Activated naive CD4-positive, alpha-beta T cell treated with Interleukin-2 at 50 U/mL for 16 hours (primary cell): ENCODE results near the gene GAK.
"Not testable (repeated sequence)": the region's sequence is repeated elsewhere in the genome, so short reads cannot be mapped to it uniquely, and the experiment has no call there.

Experiments
- DNase-seq: peaks from one replicate; pipeline ENCODE4 v3.0.0-alpha.2; 2020

GAK gene

GRCh38 chr4:825063-825970 lies 106.8 kb downstream of the GAK start:
- peak; percentile 25 for DNase-seq

DNA sequence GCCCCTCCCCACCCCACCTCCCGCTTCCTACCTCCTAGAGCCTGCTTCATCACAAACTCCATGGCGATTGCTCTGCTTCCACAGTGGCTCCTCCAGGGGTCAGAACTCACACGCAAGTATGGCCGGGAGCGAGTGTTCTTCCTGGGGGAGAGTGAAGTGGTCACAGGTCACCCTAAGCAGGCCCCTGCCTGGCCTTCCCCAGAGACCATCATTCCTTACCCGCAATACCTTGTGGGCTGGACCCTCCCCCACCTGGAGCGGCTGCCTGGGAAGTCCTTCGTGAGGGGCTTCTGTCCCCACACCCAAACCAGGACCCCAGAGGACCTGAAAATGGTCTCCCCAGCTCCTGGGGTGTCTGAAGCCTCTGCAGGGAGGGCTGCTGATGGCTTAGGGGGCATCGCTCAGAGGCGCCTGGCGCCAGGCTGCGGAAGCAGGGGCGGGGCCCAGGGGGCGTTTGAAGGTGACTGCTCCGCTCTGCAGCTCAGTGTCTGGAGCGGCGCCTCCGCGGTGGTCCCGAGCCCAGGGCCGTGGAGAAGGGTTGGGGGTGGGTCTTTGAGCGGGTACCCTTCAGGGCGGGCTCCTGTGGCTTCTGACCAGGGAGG lies 107.6 kb downstream of the GAK start:
- no peak for DNase-seq

GRCh38 chr4:823761-824460 lies 108.2 kb downstream of the GAK start:
- DNase-seq, result no peak

DNA sequence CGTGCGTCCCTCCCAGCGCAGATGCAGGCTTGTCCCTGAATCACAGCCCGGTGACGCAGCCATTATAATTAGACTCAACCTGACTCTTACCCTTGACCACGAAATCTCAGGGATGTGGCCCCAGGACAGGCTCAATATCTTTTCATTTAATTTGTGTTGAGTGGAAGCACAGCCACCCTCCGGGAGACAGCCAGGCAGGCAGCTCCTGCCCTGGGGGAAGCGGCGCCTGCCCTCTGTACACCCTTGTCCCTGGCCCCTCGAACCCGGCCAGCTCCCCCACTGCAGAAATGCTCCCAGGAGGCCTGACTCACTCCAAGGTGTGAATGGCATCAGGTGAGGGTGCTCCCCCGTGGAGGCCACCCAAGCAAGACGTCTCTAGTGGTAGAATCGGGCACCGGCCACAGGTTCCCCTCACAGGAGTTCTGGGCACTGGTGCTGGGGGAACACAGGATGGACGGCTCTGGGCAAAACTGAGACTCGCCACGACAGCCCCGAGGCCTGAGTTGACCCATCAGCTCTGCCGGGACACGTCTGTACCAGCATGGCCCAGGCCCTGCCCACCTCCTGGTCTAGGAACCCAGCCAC lies 108.8 kb downstream of the GAK start:
- DNase-seq, result no peak

DNA sequence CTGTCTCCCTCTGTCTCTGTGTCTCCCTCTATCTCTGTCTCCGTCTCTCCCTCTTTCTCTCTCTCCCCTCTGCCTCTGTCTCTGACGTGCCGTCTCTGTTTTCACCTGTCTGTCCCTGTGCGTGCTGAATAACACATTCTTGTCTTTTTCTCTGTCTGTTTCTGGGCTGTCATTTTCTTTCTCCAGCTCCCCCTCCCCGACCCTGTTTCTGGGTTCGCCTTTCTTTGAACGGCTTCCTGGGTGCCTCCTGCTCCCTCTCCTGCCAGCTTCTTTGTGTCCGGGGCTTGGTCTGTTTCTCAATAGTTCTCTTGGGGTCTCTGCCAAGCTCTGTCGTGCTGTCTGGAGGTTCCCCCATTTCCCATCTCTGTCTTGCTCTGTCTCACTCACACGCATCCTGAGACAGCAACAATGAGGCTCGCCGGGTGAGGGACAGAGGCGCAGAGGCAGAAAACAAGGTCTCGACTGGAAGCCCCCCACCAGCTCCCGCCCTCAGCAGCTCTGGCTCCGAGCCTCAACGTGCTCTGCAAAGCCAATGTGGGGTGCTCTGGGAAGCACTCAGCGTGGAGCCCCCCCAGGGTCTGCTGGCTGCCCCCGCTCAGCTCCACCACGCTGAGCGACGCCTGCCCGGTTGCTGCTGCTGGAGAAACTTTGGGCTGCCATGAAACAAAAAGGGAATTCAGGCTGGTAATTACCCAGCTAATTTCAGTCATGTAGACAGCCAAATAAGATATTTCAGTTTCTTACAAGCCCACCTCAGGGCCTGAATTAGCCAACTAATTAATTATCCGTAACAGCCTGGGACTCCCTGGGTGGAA lies 109.5 kb downstream of the GAK start:
- DNase-seq, result no peak

- DNase-seq, result no peak
Observed at GRCh38 chr4:821631-822030, 110.5 kb downstream of the GAK start.

GRCh38 chr4:821181-821591 lies 110.9 kb downstream of the GAK start:
- no peak for DNase-seq

- no peak for DNase-seq
Observed at GRCh38 chr4:820230-821172, 111.6 kb downstream of the GAK start.

DNA sequence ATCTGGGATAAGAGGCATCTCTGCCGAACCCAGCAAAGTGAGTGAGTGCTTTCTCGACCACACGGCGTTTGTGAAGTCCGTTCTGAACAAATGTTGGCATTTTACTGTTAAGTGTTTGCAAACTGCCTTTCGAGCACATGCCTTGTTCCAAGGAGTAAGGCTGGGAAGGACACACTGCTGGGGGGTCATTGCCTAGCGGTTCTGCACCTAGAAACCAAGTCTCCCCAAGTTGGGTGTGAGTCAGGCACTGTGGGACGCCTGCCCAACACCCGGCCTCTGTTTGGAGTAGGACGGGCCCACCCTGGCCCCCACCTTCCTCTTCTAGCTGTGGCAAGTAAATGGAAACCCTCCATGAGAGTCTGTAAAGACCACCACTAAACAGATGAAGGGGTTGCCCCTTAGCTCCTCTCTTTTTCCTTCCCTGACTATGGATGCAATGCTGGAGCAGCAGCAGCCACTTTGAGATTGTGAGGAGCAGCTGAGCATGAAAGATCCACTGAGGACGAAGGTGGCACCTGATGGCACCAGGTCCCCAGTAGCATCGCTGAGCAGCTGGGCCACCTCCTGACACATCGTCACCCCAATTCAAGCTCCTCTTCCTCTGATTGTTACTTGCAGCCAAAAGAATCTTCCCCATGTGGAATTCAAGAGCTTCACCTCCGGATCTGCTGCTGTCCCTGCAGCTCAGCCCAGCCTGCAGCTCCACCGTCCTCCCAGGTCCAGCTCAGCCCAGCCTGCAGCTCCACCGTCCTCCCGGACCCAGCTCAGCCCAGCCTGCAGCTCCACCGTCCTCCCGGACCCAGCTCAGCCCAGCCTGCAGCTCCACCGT lies 112.5 kb downstream of the GAK start:
- DNase-seq, result no peak

- no peak for DNase-seq
Observed at GRCh38 chr4:818106-818921, 113.8 kb downstream of the GAK start.

DNA sequence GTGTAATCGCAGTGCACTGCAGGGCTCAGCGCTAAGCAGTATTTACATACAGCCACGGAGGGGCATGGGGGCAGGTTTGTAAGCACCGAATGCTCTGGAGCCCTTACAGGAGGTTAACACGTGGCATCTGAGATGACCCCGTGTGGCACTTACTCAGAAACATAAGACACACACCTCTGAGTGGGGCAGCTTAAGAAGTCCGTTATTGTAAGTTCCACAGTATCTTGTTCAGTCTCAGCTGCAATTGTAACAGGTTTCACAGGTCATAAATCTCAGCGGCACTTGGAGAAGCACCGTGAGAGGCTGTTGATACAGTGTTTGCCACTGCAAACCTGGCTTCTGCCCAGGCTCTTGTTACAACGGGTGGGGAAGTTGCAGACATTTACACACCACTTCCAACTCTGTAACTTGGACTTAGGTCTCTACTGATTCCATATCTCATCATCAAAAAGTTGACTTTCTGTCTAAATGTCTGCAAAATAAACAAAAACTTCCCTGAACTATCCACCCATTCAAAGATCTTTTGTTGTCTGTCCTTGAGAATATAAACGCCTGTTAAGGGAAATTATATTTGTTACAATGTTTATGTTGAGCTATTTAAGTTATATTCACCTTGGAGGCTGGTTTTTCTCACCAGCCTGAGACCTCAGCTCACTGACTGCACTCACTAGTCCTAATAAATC lies 116.5 kb downstream of the GAK start:
- DNase-seq, result no peak

DNA sequence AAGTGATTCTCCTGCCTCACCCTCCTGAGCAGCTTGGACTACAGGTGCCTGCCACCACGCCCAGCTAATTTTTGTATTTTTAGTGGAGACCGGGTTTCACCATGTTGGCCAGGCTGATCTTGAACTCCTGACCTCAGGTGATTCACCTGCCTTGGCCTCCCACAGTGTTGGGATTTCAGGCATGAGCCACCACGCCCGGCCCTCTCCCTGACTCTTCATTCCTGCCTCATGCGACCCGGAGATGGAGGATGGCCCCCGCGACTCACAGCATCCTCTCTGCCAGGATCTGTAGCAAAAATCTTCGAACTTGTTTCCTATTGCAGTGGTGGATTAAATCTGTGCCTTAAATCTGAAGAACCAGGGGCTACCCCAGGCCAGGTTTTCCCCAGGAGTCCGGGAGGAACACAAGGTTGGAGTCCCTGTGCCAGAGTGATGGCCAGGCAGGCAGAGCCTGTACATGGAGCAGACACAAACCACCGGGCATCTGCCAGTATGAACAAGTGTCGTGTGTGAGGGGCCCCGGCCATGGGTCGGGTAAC lies 117.7 kb downstream of the GAK start:
- DNase-seq, result no peak

- no peak for DNase-seq
Observed at GRCh38 chr4:813900-814299, 118.2 kb downstream of the GAK start.

DNA sequence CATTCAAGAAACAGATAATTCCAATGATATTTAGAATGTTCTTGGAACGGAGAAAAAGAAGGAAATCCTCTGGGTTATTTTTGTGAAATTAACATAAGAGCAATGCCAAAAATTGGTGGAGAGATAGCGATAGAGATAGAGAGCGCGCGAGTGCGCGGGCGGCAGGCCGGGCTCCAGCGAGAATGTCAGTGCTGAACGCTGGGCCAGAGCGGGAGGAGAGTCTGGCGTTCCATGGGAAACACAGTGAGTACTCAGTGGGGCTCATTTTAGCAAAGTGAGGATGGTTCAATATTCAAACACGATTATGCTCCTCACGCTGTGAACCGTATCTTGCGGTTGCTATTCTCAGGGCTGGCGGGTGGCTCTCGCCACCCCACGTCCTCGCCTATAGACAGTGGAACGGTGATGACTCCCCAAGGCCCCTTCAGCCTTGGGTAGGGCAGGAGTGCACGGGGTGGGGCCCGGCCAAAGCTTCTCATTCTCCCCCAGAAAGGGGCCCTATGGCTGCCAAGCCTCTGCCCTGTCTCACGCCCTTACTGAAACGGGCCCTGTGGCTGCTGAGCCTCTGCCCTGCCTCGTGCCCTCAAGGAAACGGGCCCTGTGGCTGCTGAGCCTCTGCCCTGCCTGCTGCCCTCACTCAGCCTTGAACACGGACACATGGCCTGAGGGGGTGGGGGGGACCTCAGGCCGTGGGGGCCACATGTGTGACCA lies 123.1 kb downstream of the GAK start:
- no peak for DNase-seq

DNA sequence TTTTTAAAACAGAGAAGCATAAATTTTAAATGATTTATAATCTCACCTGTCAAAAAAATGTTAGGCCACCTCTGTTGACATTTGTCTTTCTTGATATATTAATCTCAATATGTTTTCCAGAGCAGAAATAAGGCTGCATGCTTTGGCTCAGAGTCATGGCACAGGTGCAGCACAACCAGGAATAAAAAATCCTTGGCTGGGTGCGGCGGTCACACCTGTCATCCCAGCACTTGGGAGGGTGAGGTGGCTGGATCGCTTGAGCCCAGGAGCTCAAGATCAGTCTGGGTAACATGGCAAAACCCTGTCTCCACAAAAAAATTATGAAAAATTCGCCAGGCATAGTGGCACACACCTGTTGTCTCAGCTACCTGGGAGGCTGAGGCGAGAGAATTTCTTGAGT lies 124.3 kb downstream of the GAK start:
- DNase-seq, result no peak

DNA sequence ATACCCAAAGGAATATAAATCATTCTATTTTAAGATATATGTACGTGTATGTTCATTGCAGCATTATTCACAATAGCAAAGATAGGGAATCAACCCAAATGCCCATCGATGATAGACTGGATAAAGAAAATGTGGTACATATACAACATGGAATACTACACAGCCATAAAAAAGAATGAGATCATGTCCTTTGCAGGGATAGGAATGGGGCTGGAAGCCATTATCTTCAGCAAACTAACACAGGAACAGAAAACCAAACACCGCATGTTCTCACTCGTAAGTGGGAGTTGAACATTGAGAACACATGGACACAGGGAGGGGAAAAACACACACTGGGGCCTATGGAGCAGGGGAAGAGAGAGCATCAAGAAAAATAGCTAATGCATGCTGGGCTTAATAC lies 125.1 kb downstream of the GAK start:
- not testable (repeated sequence) for DNase-seq

GRCh38 chr4:804804-805203 lies 127.3 kb downstream of the GAK start:
- DNase-seq, result no peak

GRCh38 chr4:803884-804283 lies 128.2 kb downstream of the GAK start:
- no peak for DNase-seq
